ENCODE data around the gene ABCA2.
"Not testable (repeated sequence)": the region's sequence is repeated elsewhere in the genome, so short reads cannot be mapped to it uniquely, and the experiment has no call there.

Gene ABCA2

DNA sequence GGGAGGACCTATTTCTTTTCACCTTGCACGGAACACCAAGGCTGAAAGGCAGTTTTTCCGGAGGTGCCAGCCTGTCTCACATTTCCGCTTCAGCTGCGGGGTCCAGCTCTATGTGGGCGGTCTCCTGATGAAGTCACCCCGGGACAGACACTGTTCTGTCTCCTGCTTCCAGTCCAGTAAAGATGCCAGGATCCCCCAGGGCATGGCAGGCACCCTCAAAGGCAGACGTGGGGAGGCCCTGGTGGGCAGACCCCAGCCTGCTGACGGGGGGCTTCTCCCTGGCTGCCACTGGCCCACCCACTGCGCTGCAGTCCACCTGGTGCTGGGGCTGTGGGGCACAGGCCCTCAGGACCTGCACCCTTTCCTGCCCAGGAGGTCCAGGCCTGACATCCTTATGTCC is 34.8 kb upstream of the ABCA2 start:
- not testable (repeated sequence) for DNase-seq (ENCODE audit: low read depth)

DNA sequence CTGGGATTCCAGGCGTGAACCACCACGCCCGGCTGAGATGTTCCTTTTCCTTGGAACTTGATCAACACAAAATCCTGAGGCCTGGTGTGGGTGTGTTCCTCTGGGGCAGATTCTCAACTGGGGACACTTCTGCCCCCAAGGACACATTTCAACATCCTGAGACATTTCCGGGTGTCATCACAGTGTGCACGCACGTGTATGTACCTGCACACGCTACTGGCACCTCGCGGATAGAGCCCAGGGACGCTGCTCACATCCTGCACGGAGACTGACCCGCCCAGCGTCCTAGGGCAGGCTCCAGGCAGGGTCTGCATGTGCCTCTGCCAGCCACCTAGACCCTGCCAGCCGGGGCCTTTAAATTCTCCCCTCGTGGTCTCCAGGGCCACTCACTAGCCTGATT is 34.3 kb upstream of the ABCA2 start:
- no peak for DNase-seq (ENCODE audit: low read depth)

DNA sequence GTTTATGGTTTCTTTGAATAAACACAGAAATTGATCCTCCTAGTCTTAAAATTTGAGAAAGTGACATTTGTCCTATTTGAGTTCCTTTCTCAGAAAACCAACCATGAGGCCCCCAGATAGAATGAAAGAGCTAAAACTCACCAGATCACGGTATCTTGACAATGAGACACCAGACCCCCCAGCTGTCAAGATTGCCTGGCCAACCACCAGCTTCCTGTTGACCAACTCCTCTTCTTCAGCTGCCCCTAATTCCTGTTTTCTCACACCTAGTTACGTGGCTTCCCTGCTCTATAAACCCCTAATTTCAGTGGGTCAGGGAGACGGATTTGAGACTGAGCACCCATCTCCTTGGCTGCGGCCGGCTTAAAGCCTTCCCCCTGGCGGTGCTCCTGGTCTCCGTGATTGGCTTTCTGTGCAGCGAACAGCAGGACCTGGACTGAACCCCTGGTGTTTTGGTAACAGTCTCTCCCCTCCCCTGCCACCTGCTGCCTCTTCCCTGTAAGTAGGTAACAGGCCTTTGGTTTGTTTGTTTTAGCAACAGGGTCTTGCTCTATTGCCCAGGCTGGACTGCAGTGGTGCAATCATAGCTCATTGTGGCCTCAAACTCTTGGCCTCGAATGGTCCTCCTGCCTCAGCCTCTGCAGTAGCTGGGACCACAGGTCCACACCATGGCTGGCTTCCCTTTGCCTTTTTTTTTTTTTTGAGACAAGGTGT is 30.6 kb upstream of the ABCA2 start:
- no peak for DNase-seq (ENCODE audit: low read depth)

DNA sequence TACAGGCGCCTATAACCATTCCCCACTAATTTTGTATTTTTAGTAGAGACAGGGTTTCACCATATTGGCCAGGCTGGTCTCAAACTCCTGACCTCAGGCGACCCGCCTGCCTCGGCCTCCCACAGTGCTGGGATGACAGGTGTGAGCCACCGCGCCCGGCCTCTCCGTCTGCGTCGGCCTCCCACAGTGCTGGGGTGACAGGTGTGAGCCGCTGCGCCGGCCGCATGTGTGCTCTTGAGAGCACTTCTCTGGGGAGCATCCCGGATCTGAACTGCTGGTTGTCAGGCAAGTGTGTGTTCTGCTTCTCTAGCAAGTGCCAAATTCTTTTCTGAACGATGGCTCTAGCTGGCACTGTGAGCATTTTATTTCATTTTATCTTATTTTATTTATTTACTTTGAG is 29.5 kb upstream of the ABCA2 start:
- no peak for DNase-seq (ENCODE audit: low read depth)

DNA sequence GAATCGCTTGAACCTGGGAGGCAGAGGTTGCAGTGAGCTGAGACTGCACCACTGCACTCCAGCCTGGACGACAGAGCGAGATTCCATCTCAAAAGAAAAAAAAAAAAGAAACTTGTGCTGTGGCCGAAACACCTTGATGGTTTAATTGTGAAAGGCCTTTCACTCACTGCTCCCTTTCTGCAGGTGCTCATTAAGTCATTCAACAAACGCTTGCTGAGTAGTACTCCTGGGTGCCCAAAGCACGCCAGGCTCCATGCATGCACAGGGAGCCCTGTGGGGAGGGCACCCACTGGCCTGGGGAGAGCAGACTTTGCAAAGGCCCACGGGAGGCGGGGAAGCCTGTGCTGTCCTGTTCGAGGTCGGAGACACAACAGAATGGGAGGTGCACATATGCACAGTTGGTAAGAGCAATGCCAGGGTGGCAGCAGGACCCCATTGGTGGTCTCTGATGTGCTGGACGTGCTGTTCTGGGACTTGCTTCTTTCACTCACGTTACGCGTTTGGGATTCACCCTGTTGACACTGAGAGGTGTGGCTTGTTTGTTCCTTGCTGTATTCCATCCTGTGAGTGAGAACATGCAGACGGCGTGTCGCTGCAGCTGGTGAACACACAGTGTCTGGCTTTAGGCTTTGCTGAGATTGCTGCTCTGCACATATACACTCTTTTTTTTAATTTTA is 28.8 kb upstream of the ABCA2 start:
- DNase-seq (ENCODE audit: low read depth), result no peak

- DNase-seq (ENCODE audit: low read depth), result no peak
Measured at GRCh38 chr9:137055385-137056364, 27.6 kb upstream of the ABCA2 start.

DNA sequence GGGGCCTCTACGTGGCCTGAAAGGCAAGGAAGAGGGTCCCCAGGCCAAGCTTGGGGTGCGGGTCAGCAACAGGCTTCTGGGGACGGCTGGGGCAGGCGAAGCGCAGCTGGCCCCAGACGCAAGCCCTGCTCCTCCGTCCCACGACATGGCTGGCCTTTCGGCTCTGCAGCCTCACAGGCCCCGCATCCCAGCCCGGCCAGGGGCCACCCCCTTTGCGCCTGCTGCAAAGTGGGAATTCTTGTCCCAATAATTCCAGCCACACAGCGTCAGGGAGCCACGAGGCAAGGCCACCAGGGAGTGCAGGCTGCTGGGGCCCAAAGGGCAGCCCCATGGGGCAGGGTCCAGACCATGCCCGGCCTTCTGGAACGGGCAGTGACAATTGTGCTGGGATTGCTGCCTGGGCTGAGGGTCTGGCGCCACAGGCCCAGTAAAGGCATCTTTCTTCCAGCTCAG is 26.9 kb upstream of the ABCA2 start:
- DNase-seq (ENCODE audit: low read depth), result no peak

DNA sequence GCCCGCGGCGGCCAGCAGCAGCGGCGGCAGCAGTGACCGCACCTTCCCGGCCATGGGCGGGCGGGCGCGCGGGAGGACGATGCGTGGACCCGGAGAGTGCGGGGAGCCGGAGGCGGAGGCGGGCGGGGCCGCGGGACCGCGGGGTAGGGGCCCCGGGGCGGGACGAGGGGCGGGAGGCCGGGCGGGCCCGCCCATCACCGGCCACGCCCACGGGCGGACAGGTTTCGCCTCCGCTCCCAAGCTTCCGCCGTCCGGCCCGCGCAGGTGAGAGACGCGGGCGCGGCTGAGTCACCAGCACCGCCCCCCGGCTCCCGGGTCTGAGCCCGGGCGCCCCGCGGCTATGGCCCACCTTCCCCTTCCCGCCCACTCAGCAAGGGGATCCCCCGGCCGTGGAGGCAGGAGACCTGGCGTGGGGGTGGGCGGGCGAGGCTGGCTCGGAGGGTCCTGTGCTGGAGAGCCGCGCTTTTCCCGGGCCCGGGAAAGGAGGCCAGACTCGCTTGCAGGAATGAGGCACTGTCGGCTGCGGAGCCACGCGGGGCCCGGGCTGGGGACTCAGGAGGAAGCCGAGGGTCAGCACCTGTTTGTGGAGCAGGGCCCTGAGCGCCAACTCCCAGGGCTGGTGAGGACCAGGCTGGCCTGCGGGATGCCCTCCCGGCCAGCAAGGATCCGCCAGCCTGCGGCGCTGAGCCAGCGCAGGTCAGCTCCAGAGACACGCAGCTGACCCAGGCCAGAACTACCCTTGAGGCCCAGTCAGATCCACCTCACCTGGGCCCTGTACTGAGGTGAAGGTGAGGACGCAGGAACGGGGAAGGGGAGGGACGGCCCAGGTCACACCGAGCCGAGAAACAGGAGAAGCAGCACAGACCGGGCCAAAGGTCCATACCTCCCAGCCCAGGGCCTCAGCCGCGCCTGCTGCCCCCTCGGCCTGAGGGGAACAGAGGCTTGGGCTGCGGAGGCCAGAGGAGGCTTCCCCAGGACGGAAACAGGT is 26.2 kb upstream of the ABCA2 start, which contains the start of gene ENTPD2:
Gene ENTPD2 (minus strand): TSS at position 118 of the 988 bp plus-strand sequence. CDS start 64 bp downstream, at position 54.
- DNase-seq (ENCODE audit: low read depth), result peak; percentile 42

GRCh38 chr9:137052998-137053943 is 25.2 kb upstream of the ABCA2 start:
- DNase-seq (ENCODE audit: low read depth), result no peak

- no peak for DNase-seq (ENCODE audit: low read depth)
Measured at GRCh38 chr9:137052293-137052692, 24.3 kb upstream of the ABCA2 start.

GRCh38 chr9:137051145-137051724 is 23.2 kb upstream of the ABCA2 start:
- DNase-seq (ENCODE audit: low read depth), result no peak

DNA sequence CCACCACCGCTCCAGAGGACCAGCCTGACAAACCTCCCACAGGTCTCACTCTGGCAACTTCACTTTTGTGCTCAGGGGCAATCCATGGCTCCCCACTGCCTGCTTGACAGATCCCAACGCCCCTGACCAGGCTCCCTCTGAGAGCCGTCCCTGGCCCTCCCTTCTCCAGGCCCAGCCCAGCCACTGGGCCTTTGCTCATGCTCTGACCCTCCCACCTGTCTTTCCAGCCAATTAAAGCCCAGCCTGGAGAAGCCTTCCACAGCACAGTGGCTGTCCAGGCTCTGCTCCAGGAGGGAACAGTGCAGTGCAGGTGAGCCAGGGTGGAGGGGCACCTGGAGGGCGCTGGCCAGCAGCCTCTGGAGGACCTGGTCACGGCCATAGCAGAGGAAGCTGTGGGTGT is 22.5 kb upstream of the ABCA2 start:
- no peak for DNase-seq (ENCODE audit: low read depth)

DNA sequence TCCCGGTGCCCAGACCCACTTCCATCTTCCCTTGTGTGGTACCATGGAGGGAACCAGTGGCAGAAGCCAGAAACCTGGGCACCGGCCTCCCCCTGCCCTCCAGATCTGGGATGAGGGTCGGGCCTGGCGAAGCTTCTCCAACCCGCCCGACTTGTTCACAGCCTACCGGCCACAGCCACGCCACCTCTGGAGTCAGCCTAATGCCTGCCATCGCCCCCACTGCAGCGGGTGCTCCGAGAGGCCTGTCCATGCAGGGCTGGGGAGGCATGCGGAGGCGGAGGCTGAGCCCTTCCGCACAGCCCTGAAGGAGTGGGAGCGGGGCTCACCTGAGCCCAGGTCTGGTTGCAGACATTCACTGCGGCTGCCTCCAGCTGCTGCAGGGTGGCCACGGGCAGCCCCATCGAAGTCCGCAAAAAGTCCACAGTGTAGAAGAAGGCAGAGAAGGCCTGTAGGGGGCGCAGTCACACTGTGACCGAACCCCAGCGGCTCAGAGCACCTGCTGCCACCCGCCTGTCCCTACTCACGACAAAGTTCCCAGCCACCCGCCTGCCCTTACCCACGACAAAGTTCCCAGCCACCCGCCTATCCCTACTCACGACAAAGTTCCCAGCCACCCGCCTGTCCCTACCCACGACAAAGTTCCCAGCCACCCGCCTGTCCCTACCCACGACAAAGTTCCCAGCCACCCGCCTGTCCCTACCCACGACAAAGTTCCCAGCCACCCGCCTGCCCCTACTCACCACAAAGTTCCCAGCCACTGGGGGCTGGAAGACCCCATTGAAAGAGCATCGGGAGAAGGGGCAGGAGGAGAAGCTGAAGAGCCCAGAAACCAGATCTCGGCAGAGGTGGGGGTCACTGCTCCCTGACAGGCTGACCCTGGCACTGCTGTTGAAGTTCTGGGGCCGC is 21.8 kb upstream of the ABCA2 start:
- DNase-seq (ENCODE audit: low read depth), result no peak

DNA sequence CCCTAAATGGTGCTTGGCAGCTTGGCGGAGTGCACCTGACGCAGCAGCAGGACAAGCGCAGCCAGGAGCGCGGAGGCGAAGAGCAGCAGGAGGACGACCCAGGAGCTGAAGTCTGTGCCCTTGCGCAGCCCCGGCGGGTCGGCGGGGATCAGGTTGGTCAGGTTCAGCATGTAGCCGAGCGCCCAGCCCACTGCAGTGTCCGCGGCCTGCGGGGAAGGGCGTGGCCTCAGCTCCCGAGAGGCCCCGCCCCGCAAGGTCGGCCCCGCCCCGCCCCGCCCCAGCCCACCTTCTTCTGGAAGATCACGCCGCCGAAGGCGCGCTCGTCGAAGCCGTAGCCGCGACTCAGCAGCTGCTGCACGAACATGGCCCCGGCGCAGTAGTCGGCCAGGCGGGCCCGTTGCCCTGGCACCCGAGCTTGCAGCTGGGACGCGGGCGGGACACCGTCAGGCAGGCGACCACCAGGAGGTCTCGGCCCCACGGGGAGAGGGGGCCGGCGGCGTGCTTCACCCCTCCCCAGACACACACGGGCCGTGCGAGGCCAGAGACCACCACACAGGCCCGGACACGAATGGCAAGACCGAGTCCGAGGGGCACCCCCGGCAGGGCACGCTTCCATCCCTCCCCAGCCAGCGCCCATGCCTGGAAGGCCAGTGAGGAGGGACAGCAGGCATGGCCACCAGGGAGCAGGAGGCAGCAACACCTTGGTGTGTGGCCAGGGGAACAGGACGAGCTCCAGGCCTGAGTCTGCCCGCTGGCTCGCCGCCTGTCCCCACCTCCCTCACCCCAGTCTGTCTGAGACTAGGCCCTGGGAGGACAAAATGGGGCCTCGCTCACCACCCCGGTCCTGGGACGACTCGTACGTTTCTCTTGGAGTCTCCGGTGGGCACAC is 20.9 kb upstream of the ABCA2 start:
- DNase-seq (ENCODE audit: low read depth), result no peak

DNA sequence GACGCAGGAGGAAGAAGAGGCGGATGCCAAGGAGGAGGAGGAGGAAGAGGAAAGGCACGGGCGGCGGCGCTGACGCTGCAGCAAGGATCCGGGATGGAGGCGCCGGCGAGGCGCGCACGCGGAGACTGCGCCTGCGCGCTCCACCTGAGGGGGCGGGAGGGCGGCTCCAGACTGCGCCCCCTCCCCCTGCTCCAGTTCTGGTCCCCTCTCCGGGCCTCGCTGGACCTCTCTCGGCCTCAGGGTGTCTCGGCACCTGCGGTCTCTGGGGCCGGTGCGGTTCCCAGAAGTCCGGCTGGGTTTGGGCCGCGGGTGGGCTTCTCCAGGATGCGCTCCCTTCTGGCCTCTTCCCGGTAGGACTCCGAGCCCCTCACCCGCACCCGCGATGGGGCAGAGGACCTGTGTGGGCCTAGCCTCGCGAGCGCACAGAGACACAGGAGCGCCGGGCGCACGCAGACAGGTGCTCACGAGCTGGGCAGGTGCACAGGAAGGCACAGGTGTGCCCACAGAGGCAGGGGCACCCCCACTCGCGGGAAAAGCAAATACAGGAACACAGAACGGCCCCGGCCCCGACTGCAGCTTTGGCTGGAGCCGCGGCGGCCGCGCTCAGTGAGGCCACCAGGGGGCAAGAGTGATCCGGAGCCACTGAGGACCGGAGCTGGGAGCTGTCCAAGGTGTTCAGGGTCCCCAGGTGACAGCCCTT is 18.2 kb upstream of the ABCA2 start, which contains the start of gene NPDC1:
Gene NPDC1 (minus strand): TSS at position 90 of the 700 bp plus-strand sequence. CDS start 188 bp downstream, outside the sequence.
- DNase-seq (ENCODE audit: low read depth), result peak; percentile 57

GRCh38 chr9:137045294-137046087 is 17.5 kb upstream of the ABCA2 start:
- no peak for DNase-seq (ENCODE audit: low read depth)
